Renal cortex interstitium (tissue), 3 donors: ENCODE measurements around the gene ZBP1. TPM values are rescaled to one million over a fixed set of nuclear protein-coding genes. Genes with fewer than 3 reads are reported as not detected.

ENCODE experiments used
- polyA plus RNA-seq, 3 donors: library from polyadenylated mRNA; unstranded; fragments of 120-200 nt; gene quantifications; one replicate each; pipeline ENCODE4 v1.2.1, GENCODE V29; 2013; ENCODE audit not compliant: insufficient read length in 3 of 3

Gene ZBP1
- polyA plus RNA-seq, 3 donors = 0.12 to 0.13 TPM; not detected in 1

Other genes with a start within 250 kb of the ZBP1 start
- gene RBM38, start 229.0 kb downstream of the ZBP1 start, polyA plus RNA-seq = 10 to 100 TPM; 28.3 to 34.5 (median 32.6) TPM
- 1 to 10 TPM; 2.4 to 3.0 (median 2.7) TPM for gene CTCFL, start 95.3 kb downstream of the ZBP1 start, polyA plus RNA-seq
- 10 to 100 TPM in 2 of 3 donors, 1 to 10 TPM in 1; 7.4 to 20.3 (median 12.6) TPM for gene PCK1, start 59.3 kb downstream of the ZBP1 start, polyA plus RNA-seq
- gene PMEPA1, start 89.6 kb upstream of the ZBP1 start, polyA plus RNA-seq = 10 to 100 TPM; 14.9 to 21.6 (median 15.5) TPM